PC-3 (cell line): Measurements from ENCODE around the gene LRCH1. TPM values are rescaled to one million over a fixed set of nuclear protein-coding genes. Genes with fewer than 3 reads are reported as not detected.

ENCODE experiments used
- ATAC-seq: fragments of 200-7000 bp; cut with Tn5 transposase; 2 replicates; pipeline ENCODE4 v1.9.1; 2020; ENCODE audit warnings: mild to moderate bottlenecking, moderate library complexity
- BruUV-seq: library from RNA; stranded (reverse); fragments of 400-500 nt; replicated peaks from 2 replicates; lab custom pipeline; 2021; lab: Mats Ljungman, UMichigan
- CTCF ChIA-PET: fragments of 300-600 bp; sonication (Branson Sonifier 250); formaldehyde crosslinking; loops from one replicate; lab custom pipeline; 2022; ENCODE audit warnings: antibody characterized with exemption; lab: Charles Lee
- POLR2A ChIA-PET: fragments of 300-600 bp; sonication (Branson Sonifier 250); formaldehyde crosslinking; loops from one replicate; lab custom pipeline; 2022; ENCODE audit warnings: antibody characterized with exemption; ENCODE audit not compliant: unreplicated experiment; lab: Charles Lee
- DNase-seq: peaks from one replicate; pipeline ENCODE4 v3.0.0-alpha.2; 2015
- H2AFZ ChIP-seq: fragments of 300-600 bp; sonication (generic); 2 replicates; pipeline ENCODE4 v1.6.0; 2016; ENCODE audit warnings: antibody characterized with exemption, low read length
- H3F3A ChIP-seq: fragments of 300-600 bp; sonication (generic); one replicate; pipeline ENCODE4 v1.6.0; 2017; ENCODE audit warnings: antibody characterized with exemption, low read length, control low read depth, mild to moderate bottlenecking; ENCODE audit not compliant: unreplicated experiment
- H3K27ac ChIP-seq: fragments of 300-600 bp; sonication (generic); 2 replicates; pipeline ENCODE4 v1.5.1; 2016; ENCODE audit warnings: mild to moderate bottlenecking, low read length
- H3K27me3 ChIP-seq: fragments of 300-600 bp; sonication (generic); 2 replicates; pipeline ENCODE4 v1.6.1; 2016; ENCODE audit warnings: low read length, mixed read lengths
- H3K36me3 ChIP-seq: fragments of 300-600 bp; sonication (generic); 2 replicates; pipeline ENCODE4 v1.6.1; 2016; ENCODE audit warnings: low read depth, mixed run types, low read length, mixed read lengths
- H3K4me1 ChIP-seq: fragments of 300-600 bp; sonication (generic); 2 replicates; pipeline ENCODE4 v1.5.1; 2016; ENCODE audit warnings: low read length; ENCODE audit not compliant: insufficient read depth
- H3K4me2 ChIP-seq: fragments of 300-600 bp; sonication (generic); 2 replicates; pipeline ENCODE4 v1.6.0; 2016; ENCODE audit warnings: low read length
- H3K4me3 ChIP-seq: fragments of 300-600 bp; sonication (generic); 2 replicates; pipeline ENCODE4 v1.5.1; 2016; ENCODE audit warnings: mild to moderate bottlenecking, low read length, mixed read lengths
- H3K79me2 ChIP-seq: fragments of 300-600 bp; sonication (generic); 2 replicates; pipeline ENCODE4 v1.6.1; 2017; ENCODE audit warnings: low read length, mixed read lengths
- H3K9ac ChIP-seq: fragments of 300-600 bp; sonication (generic); 2 replicates; pipeline ENCODE4 v1.6.0; 2016; ENCODE audit warnings: mild to moderate bottlenecking, low read length
- H3K9me2 ChIP-seq: fragments of 300-600 bp; sonication (generic); replicated peaks from 2 replicates; pipeline ENCODE4 v1.6.1; 2016; ENCODE audit warnings: mixed run types, low read length, mixed read lengths
- H3K9me3 ChIP-seq: fragments of 300-600 bp; sonication (generic); 2 replicates; pipeline ENCODE4 v1.6.1; 2016; ENCODE audit warnings: low read length, mixed read lengths
- H4K20me1 ChIP-seq: fragments of 300-600 bp; sonication (generic); 2 replicates; pipeline ENCODE4 v1.6.1; 2016; ENCODE audit warnings: low read length, mixed read lengths
- EZH2 ChIP-seq: fragments of 300-600 bp; sonication (generic); IDR thresholded peaks from one replicate; pipeline ENCODE4 v1.6.1; 2017; ENCODE audit warnings: antibody characterized with exemption, mild to moderate bottlenecking, low read length; ENCODE audit not compliant: unreplicated experiment
- EZH2phosphoT487 ChIP-seq: fragments of 300-600 bp; sonication (generic); IDR thresholded peaks from 2 replicates; pipeline ENCODE4 v1.6.1; 2018; ENCODE audit warnings: mild to moderate bottlenecking, antibody characterized with exemption, low read length, borderline replicate concordance
- intact Hi-C: fragments of 100-400 bp; cut with micrococcal nuclease; formaldehyde crosslinking; loops from 2 replicates; pipeline ENCODE4 v1.9.0; 2023
- total RNA-seq: library from RNA; depleted of rRNA; stranded (reverse); fragments of >200 nt; gene quantifications from 2 replicates; pipeline ENCODE4 v1.2.3, GENCODE V29; 2014
- TF ChIP-seq, protein P1 (sequence below): fragments of 300-600 bp; sonication (generic); conservative IDR thresholded peaks from 2 replicates; pipeline ENCODE4 v1.5.1; 2017; ENCODE audit warnings: antibody characterized with exemption, low read depth, mild to moderate bottlenecking, low read length

Gene LRCH1
- total RNA-seq, 1 experiment from 2014 or later, result 4.3 TPM

DNA sequence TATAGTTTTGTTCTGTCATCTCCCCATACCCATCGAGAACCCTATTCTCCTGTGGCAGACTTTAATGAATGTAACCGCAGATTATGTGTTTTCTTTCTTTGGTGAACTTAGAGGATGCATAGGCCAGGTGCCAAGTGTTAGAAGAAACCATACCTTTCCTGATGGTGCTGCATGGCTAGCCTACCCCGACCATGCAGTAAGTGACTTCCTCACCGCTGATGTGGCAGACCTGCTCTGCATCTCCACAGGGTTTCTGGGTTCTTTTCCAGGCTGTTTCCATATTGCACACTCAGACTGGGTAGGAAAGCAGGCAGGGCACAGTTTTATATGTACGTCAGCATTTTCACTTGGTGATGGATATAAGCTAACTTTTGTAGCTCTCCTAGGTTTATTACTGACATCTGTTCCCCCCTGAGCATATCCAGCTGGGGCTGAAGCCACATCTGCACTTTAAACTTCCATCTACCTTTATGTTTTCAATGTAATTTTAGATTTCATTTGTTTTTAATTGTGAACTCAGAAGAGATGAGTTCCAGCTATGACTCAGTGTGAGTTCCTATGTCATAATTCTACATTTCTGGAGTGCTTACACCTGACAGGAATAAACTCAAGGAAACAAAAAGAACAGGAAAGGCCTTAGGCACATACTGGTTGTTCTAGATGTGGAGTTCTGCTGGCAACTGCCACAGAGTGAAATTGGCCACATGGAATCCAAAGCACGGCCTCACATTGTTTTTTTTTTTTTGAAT is 42.3 kb downstream of the LRCH1 start:
- H2AFZ ChIP-seq, result no peak overlapping the region
- ChIA-PET CTCF (no interaction called here), POLR2A (no interaction called here)
- no peaks in the 10 kb centered on the region for H3K27me3 ChIP-seq
- peaks cover 16% of the 10 kb centered on the region for H3K4me1 ChIP-seq
- no peak overlapping the region for H3K4me3 ChIP-seq
- TF ChIP-seq, protein P1, sequence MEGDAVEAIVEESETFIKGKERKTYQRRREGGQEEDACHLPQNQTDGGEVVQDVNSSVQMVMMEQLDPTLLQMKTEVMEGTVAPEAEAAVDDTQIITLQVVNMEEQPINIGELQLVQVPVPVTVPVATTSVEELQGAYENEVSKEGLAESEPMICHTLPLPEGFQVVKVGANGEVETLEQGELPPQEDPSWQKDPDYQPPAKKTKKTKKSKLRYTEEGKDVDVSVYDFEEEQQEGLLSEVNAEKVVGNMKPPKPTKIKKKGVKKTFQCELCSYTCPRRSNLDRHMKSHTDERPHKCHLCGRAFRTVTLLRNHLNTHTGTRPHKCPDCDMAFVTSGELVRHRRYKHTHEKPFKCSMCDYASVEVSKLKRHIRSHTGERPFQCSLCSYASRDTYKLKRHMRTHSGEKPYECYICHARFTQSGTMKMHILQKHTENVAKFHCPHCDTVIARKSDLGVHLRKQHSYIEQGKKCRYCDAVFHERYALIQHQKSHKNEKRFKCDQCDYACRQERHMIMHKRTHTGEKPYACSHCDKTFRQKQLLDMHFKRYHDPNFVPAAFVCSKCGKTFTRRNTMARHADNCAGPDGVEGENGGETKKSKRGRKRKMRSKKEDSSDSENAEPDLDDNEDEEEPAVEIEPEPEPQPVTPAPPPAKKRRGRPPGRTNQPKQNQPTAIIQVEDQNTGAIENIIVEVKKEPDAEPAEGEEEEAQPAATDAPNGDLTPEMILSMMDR, result no peak
- TF ChIP-seq EZH2phosphoT487 (no peak), EZH2 (no peak)
- no peak overlapping the region for H3K4me2 ChIP-seq
- BruUV-seq, result no TSS peak
- peaks cover 61% of the 10 kb centered on the region for H3K79me2 ChIP-seq
- no peak overlapping the region for H3K27ac ChIP-seq
- peaks cover 6% of the 10 kb centered on the region; the same call in 1 of the 2 replicates for H4K20me1 ChIP-seq
- H3K9me3 ChIP-seq, result no peaks in the 10 kb centered on the region
- DNase-seq, result peak; percentile 44
- peak; percentile 71 for ATAC-seq
- H3F3A ChIP-seq, result no peaks in the 10 kb centered on the region
- no peaks in the 10 kb centered on the region for H3K9me2 ChIP-seq
- no peak overlapping the region for H3K9ac ChIP-seq
- H3K36me3 ChIP-seq, result no peaks in the 10 kb centered on the region
- intact Hi-C loops, result no loop called here

DNA sequence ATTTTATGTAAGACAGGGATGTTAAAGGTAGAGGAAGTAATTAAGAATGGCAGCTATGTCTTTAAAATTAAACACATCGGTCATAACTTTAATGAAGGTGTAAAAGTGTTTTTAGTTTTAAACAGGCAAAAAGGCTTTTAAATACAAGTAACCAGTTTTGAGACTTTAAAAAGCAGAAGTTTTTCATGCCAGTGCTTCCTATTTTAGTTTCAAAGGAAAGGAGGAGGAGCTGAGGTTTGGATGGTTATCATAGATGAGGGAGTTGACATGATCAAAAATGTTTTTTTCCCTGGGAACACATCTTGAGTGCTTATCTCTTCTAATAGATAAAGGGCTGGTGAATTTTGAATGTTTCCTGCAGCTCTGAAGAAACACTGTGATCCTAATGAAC is 42.9 kb downstream of the LRCH1 start:
- no peak overlapping the region for H3K9ac ChIP-seq
- no peak overlapping the region for H2AFZ ChIP-seq
- peaks cover 21% of the 10 kb centered on the region for H3K4me1 ChIP-seq
- BruUV-seq, result no TSS peak
- H3K9me3 ChIP-seq, result no peaks in the 10 kb centered on the region
- intact Hi-C loops, result no loop called here
- DNase-seq (no peak), ATAC-seq (no peak)
- H3K4me2 ChIP-seq, result no peak overlapping the region
- H3F3A ChIP-seq, result no peaks in the 10 kb centered on the region
- no peaks in the 10 kb centered on the region for H3K9me2 ChIP-seq
- no peak overlapping the region for H3K4me3 ChIP-seq
- H3K36me3 ChIP-seq, result no peaks in the 10 kb centered on the region
- TF ChIP-seq, protein P1, result no peak
- TF ChIP-seq EZH2phosphoT487 (no peak), EZH2 (no peak)
- H3K27me3 ChIP-seq, result no peaks in the 10 kb centered on the region
- H4K20me1 ChIP-seq, result peaks cover 7% of the 10 kb centered on the region; the same call in 1 of the 2 replicates
- ChIA-PET CTCF (no interaction called here), POLR2A (no interaction called here)
- H3K79me2 ChIP-seq, result peaks cover 59% of the 10 kb centered on the region
- H3K27ac ChIP-seq, result no peak overlapping the region

DNA sequence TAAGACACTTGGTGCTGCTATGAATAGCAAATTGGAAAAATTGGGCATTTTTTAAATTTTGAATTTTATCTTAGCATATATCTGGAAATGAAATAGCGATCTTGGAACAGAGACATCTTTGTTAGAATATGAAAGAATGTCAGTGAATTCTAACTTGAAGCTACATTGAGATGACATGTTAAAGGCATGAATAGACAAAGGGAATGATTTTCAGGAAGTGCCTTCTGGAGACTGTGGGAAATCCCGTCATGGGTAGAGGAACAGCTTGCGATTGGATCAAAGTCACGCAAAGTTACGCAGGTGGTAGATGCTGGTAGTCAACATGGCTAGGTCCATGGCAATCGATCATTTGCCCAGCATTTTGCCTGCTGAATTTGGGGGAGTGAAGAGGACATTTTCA is 43.5 kb downstream of the LRCH1 start:
- Histone ChIP-seq H3K4me3 (no peak overlapping the region), H3K9me3 (no peaks in the 10 kb centered on the region), H3K27ac (no peak overlapping the region), H3K9ac (no peak overlapping the region), H4K20me1 (peaks cover 10% of the 10 kb centered on the region; the same call in 1 of the 2 replicates), H3K36me3 (no peaks in the 10 kb centered on the region), H3F3A (no peaks in the 10 kb centered on the region), H3K9me2 (no peaks in the 10 kb centered on the region), H3K4me1 (peaks cover 24% of the 10 kb centered on the region), H3K79me2 (peaks cover 59% of the 10 kb centered on the region), H3K27me3 (no peaks in the 10 kb centered on the region), H2AFZ (no peak overlapping the region), H3K4me2 (no peak overlapping the region)
- DNase-seq (no peak), ATAC-seq (no peak)
- intact Hi-C loops, result no loop called here
- CTCF ChIA-PET, result no interaction called here
- POLR2A ChIA-PET, result no interaction called here
- TF ChIP-seq EZH2, result no peak
- TF ChIP-seq, protein P1, result no peak
- no peak for TF ChIP-seq EZH2phosphoT487
- no TSS peak for BruUV-seq
